MCF 10A (cell line): Measurements from ENCODE around the gene FBXL5. TPM values are rescaled to one million over a fixed set of nuclear protein-coding genes. Genes with fewer than 3 reads are reported as not detected.

Experiments
- BruUV-seq: library from RNA; stranded (reverse); fragments of 400-500 nt; replicated peaks from 2 replicates; lab custom pipeline; 2021; lab: Mats Ljungman, UMichigan
- CTCF ChIA-PET: fragments of 300-600 bp; sonication (Branson Sonifier 250); formaldehyde crosslinking; extraction: SDS; loops from one replicate; lab custom pipeline; 2021; ENCODE audit warnings: antibody characterized with exemption, inconsistent platforms; lab: Yijun Ruan, JAX
- POLR2A ChIA-PET: fragments of 300-600, 350-650 bp; sonication (Branson Sonifier 250); formaldehyde crosslinking; extraction: SDS; loops from one replicate; lab custom pipeline; 2020; ENCODE audit warnings: antibody characterized with exemption, inconsistent platforms; lab: Yijun Ruan, JAX
- DNase-seq: peaks from one replicate; pipeline ENCODE4 v3.0.0-alpha.2; 2018; ENCODE audit not compliant: unreplicated experiment
- H3K27ac Mint-ChIP-seq: one replicate; pipeline ENCODE4 v1.8.0; 2022; ENCODE audit warnings: mild to moderate bottlenecking, low read depth, mixed read lengths; ENCODE audit not compliant: unreplicated experiment
- H3K27me3 Mint-ChIP-seq: one replicate; pipeline ENCODE4 v1.8.0; 2022; ENCODE audit warnings: mixed read lengths; ENCODE audit not compliant: insufficient read depth, unreplicated experiment
- H3K36me3 Mint-ChIP-seq: one replicate; pipeline ENCODE4 v1.8.0; 2022; ENCODE audit warnings: mild to moderate bottlenecking, moderate library complexity, mixed read lengths; ENCODE audit not compliant: insufficient read depth, unreplicated experiment
- H3K4me1 Mint-ChIP-seq: one replicate; pipeline ENCODE4 v1.8.0; 2022; ENCODE audit warnings: mixed read lengths; ENCODE audit not compliant: insufficient read depth, unreplicated experiment
- H3K4me3 Mint-ChIP-seq: one replicate; pipeline ENCODE4 v1.8.0; 2022; ENCODE audit warnings: mild to moderate bottlenecking, moderate library complexity, mixed read lengths; ENCODE audit not compliant: unreplicated experiment
- H3K9me3 Mint-ChIP-seq: one replicate; pipeline ENCODE4 v1.8.0; 2022; ENCODE audit warnings: mixed read lengths; ENCODE audit not compliant: unreplicated experiment
- intact Hi-C: fragments of 100-400 bp; cut with micrococcal nuclease; formaldehyde crosslinking; loops from 2 replicates; pipeline ENCODE4 v1.14.1; 2022
- total RNA-seq: library from RNA; stranded (reverse); gene quantifications from 2 replicates; pipeline ENCODE4 v1.2.3, GENCODE V29; 2022
- TF ChIP-seq, protein P1 (sequence below): fragments of 200-600 bp; IDR thresholded peaks from one replicate; pipeline ENCODE4 v1.8.0; 2022; ENCODE audit warnings: antibody characterized with exemption, mild to moderate bottlenecking; ENCODE audit not compliant: unreplicated experiment

The FBXL5 gene
- total RNA-seq, 1 experiment from 2014 or later: 96.8 TPM

DNA sequence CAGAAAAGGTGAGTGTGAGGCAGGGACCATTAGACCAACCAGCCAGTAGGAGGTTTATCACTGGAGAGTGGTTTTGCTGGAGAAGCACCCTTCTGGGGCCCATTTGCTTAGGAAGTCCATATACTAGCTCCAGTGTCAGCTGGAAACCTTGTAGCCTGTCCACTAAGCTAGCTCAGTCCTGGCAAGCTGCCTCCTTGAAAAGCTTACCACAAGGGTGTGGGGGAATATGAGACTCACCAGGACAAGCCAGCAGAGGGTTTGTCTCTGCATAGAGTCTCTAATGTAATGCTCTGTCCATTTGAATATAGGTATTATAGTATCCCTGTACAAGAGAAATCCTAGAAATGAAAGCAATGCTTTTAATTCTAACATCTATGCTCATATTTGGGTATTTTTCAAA, 86.3 kb downstream of the FBXL5 start:
- Mint-ChIP-seq H3K27me3 (no peaks in the 10 kb centered on the region), H3K36me3 (peaks cover 46% of the 10 kb centered on the region), H3K4me1 (no peaks in the 10 kb centered on the region), H3K4me3 (no peak overlapping the region), H3K27ac (no peak overlapping the region), H3K9me3 (no peaks in the 10 kb centered on the region)
- no TSS peak for BruUV-seq
- CTCF ChIA-PET: interaction anchor here (1.0 kb wide), 1 partner anchor 8 kb away, joined by 3 read pairs; no protein-coding TSS in a partner anchor
- intact Hi-C loops: no loop called here
- TF ChIP-seq, protein P1, sequence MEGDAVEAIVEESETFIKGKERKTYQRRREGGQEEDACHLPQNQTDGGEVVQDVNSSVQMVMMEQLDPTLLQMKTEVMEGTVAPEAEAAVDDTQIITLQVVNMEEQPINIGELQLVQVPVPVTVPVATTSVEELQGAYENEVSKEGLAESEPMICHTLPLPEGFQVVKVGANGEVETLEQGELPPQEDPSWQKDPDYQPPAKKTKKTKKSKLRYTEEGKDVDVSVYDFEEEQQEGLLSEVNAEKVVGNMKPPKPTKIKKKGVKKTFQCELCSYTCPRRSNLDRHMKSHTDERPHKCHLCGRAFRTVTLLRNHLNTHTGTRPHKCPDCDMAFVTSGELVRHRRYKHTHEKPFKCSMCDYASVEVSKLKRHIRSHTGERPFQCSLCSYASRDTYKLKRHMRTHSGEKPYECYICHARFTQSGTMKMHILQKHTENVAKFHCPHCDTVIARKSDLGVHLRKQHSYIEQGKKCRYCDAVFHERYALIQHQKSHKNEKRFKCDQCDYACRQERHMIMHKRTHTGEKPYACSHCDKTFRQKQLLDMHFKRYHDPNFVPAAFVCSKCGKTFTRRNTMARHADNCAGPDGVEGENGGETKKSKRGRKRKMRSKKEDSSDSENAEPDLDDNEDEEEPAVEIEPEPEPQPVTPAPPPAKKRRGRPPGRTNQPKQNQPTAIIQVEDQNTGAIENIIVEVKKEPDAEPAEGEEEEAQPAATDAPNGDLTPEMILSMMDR: no peak
- POLR2A ChIA-PET: no interaction called here
- DNase-seq: no peak

DNA sequence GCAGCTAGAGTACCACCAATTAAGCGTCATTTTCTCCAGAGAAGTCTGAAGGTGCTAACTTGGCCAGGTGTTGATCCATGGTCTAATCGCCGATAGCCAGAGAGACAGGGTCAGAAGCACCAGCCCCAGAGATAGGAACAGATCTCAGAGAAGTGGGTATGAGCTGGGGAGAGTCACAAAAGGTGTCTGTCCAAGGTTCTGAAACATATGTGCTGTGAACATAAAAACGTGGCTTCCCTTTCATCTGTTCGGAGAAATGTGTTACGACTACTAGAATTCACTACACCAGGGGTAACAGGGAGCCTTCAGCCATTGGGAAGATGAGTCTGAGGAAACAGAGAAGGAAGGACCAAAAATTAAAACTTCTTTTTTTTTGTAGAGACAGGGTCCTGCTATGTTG, 91.3 kb downstream of the FBXL5 start:
- CTCF ChIA-PET: interaction anchor here (0.6 kb wide), 1 partner anchor 252 kb away, joined by 3 read pairs; no protein-coding TSS in a partner anchor
- Mint-ChIP-seq H3K9me3 (no peaks in the 10 kb centered on the region), H3K27me3 (no peaks in the 10 kb centered on the region), H3K36me3 (peaks cover 57% of the 10 kb centered on the region), H3K27ac (no peak overlapping the region), H3K4me1 (peaks cover 17% of the 10 kb centered on the region), H3K4me3 (no peak overlapping the region)
- intact Hi-C loops: no loop called here
- no TSS peak for BruUV-seq
- TF ChIP-seq, protein P1: no peak
- POLR2A ChIA-PET: interaction anchor here (0.7 kb wide), 1 partner anchor 8 kb away, joined by 3 read pairs; no protein-coding TSS in a partner anchor
- DNase-seq: no peak

DNA sequence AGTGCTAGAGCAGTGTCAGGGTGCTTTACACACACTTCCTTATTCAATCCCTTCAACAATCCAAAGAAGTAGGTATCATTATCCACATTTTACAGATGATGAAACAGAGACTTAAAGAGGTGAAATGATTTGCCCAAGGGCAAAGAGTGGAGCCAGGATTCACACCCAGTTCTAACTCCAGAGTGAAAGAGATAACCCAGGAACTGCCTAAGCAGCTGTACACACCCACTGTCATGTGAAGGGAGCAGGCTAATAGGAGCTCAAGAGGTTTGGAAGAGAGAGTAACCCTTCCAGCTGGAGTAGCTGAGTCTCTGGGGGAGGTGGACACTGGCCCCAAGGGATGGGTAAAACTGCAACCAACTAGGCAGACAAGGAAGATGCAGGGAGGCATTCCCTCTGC, 92.5 kb downstream of the FBXL5 start:
- peak overlapping the region; percentile 83 for H3K27ac Mint-ChIP-seq
- peak; percentile 14 for DNase-seq
- H3K27me3 Mint-ChIP-seq: no peaks in the 10 kb centered on the region
- ChIA-PET CTCF (interaction anchor here (0.7 to 0.9 kb wide), 2 partner anchors 10 to 32 kb away, joined by 3 to 4 read pairs; no protein-coding TSS in a partner anchor), POLR2A (interaction anchor here (0.7 kb wide), 1 partner anchor 39 kb away, joined by 3 read pairs; no protein-coding TSS in a partner anchor)
- peaks cover 17% of the 10 kb centered on the region for H3K4me1 Mint-ChIP-seq
- TF ChIP-seq, protein P1: no peak
- peaks cover 50% of the 10 kb centered on the region for H3K36me3 Mint-ChIP-seq
- intact Hi-C loops: no loop called here
- H3K4me3 Mint-ChIP-seq: no peak overlapping the region
- H3K9me3 Mint-ChIP-seq: no peaks in the 10 kb centered on the region
- BruUV-seq: no TSS peak

DNA sequence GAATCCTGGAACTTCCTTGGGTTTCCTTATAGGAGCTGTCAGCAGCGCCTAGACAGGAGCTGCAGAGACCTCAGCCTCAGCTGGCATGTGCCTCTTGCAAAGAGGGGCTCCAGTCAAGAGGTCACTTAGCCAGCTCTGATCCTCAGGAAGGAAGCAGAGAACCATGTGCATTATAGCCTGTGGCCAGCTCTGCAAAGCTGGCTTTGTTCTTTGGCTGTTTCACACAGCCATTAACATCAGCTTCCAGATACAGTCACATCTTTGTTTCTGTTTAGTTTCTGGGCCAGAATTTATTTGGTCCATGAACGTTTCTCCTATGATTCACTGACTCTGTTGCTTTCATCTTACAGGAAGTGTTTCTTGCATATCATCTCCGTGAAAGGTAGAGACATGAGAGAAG, 93.0 kb downstream of the FBXL5 start:
- no peaks in the 10 kb centered on the region for H3K27me3 Mint-ChIP-seq

More for the DNA sequence above, 93.0 kb downstream of the FBXL5 start:
- Mint-ChIP-seq H3K9me3 (no peaks in the 10 kb centered on the region), H3K36me3 (peaks cover 55% of the 10 kb centered on the region), H3K27ac (peak overlapping the region; percentile 83), H3K4me1 (peaks cover 17% of the 10 kb centered on the region), H3K4me3 (no peak overlapping the region)
- TF ChIP-seq, protein P1: no peak
- BruUV-seq: no TSS peak
- intact Hi-C loops: no loop called here
- no peak for DNase-seq
- ChIA-PET POLR2A (interaction anchor here (0.7 kb wide), 1 partner anchor 39 kb away, joined by 3 read pairs; no protein-coding TSS in a partner anchor), CTCF (interaction anchor here (0.5 kb wide), 1 partner anchor 73 kb away, joined by 3 read pairs; no protein-coding TSS in a partner anchor)
